Tibial nerve (tissue), 4 donors: Measurements from ENCODE around the gene TMEM82. TPM values are rescaled to one million over a fixed set of nuclear protein-coding genes. Genes with fewer than 3 reads are reported as not detected.
A peak's percentile ranks its signal among the peaks of the same experiment; 100 is the strongest.

ENCODE experiments used
- DNase-seq, 2 donors: peaks; one replicate each; pipeline ENCODE4 v3.0.0-alpha.2; 2019; ENCODE audit warnings: low spot score in 2 of 2
- H3K27ac ChIP-seq, 4 donors: fragments of 200-600 bp; sonication (generic) in 3 of 4; one replicate each; pipeline ENCODE4 v1.5.1; 2017 to 2019; ENCODE audit warnings: mild to moderate bottlenecking in 1 of 4
- H3K27me3 ChIP-seq, 2 donors: fragments of 200-600 bp; sonication (generic) in 1 of 2; one replicate each; pipeline versions ENCODE4 v1.5.1 to v1.6.0; 2017 to 2019
- H3K36me3 ChIP-seq, 3 donors: fragments of 200-600 bp; sonication (generic); one replicate each; pipeline ENCODE4 v1.5.1; 2018 to 2019
- H3K4me1 ChIP-seq, 4 donors: fragments of 200-600 bp; sonication (generic) in 3 of 4; one replicate each; pipeline ENCODE4 v1.5.1; 2017 to 2019
- H3K4me3 ChIP-seq, 4 donors: fragments of 200-600 bp; sonication (generic) in 3 of 4; one replicate each; pipeline ENCODE4 v1.5.1; 2017 to 2019; ENCODE audit warnings: mild to moderate bottlenecking in 1 of 4, moderate library complexity in 1 of 4
- H3K9me3 ChIP-seq, 4 donors: fragments of 200-600 bp; sonication (generic) in 3 of 4; one replicate each; pipeline ENCODE4 v1.5.1; 2017 to 2019
- EP300 ChIP-seq, 2 donors: sonication (generic); formaldehyde crosslinking; IDR thresholded peaks; one replicate each; pipeline ENCODE4 v1.6.1; 2017; ENCODE audit warnings: antibody characterized with exemption in 2 of 2, mild to moderate bottlenecking in 1 of 2
- POLR2A ChIP-seq, 2 donors: fragments of 450-650 bp; IDR thresholded peaks; one replicate each; pipeline ENCODE4 v1.6.1; 2017; ENCODE audit warnings: antibody characterized with exemption in 2 of 2, mild to moderate bottlenecking in 2 of 2, moderate library complexity in 2 of 2
- WGBS, 2 donors: methylation state at CpG; one replicate each; pipeline ENCODE4 v1.1.5; 2018; 5-methylcytosine and 5-hydroxymethylcytosine counted together
- total RNA-seq, 4 donors: library from RNA; depleted of rRNA; stranded (reverse); fragments of >200 nt; gene quantifications; one replicate each; pipeline ENCODE4 v1.1.0, GENCODE V29; 2016
- TF ChIP-seq, protein P1 (sequence below), 5 experiments: fragments of 200-600 bp in 3 of 5; fragments of 450-650 bp in 2 of 5; sonication (generic) in 3 of 5; IDR thresholded peaks; one replicate each; pipeline ENCODE4 v1.5.1; 2016 to 2019; ENCODE audit warnings: antibody characterized with exemption in 5 of 5, mild to moderate bottlenecking in 3 of 5, moderate library complexity in 2 of 5

TMEM82 gene
- total RNA-seq, 4 donors from 2014 or later, result not detected

DNA sequence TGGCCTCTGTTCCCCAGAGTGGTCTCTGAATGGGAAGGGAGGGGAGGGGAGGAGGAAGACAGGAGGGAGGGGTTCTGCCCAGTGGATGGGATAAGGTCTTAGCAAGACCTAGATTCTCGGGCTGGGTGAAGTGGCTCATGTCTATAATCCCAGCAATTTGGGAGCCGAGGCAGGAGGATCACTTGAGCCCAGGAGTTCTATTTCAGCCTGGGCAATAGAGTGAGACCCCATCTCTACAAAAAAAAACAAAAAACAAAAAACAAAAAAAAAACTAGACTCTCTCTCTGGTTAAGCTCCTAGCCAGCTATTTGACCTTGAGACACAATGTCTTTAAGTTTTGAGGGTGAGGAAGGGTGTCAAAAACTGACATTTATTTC, 53.8 kb downstream of the TMEM82 start:
- Histone ChIP-seq H3K4me3 (no peak overlapping the region), H3K9me3 (no peaks in the 10 kb centered on the region), H3K4me1 (peaks cover 0 to 65% (median 27%) of the 10 kb centered on the region in 4 donors), H3K27me3 (no peaks in the 10 kb centered on the region), H3K36me3 (no peaks in the 10 kb centered on the region), H3K27ac (peak overlapping the region in 3 of 4 donors; percentile 55 to 82 (median 80))
- no peak for DNase-seq
- no peak for TF ChIP-seq EP300 (IDR thresholded peaks at IDR 0.05)
- TF ChIP-seq, protein P1, sequence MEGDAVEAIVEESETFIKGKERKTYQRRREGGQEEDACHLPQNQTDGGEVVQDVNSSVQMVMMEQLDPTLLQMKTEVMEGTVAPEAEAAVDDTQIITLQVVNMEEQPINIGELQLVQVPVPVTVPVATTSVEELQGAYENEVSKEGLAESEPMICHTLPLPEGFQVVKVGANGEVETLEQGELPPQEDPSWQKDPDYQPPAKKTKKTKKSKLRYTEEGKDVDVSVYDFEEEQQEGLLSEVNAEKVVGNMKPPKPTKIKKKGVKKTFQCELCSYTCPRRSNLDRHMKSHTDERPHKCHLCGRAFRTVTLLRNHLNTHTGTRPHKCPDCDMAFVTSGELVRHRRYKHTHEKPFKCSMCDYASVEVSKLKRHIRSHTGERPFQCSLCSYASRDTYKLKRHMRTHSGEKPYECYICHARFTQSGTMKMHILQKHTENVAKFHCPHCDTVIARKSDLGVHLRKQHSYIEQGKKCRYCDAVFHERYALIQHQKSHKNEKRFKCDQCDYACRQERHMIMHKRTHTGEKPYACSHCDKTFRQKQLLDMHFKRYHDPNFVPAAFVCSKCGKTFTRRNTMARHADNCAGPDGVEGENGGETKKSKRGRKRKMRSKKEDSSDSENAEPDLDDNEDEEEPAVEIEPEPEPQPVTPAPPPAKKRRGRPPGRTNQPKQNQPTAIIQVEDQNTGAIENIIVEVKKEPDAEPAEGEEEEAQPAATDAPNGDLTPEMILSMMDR (IDR thresholded peaks at IDR 0.05), result no peak
- TF ChIP-seq POLR2A (IDR thresholded peaks at IDR 0.05), result no peak
- 89 to 96% methylated on average over 2 of the region's 2 CpGs for WGBS, 2 donors

Other genes starting within 250 kb of the TMEM82 start
- gene CASP9, start 218.3 kb upstream of the TMEM82 start, total RNA-seq, result 10 to 100 TPM; 39.6 to 82.8 (median 51.7) TPM
- gene DNAJC16, start 215.7 kb upstream of the TMEM82 start, total RNA-seq, result 10 to 100 TPM; 11.4 to 35.0 (median 26.3) TPM
- not detected for gene AGMAT, start 157.4 kb upstream of the TMEM82 start, total RNA-seq
- 10 to 100 TPM; 41.7 to 79.8 (median 61.8) TPM for gene DDI2, start 125.0 kb upstream of the TMEM82 start, total RNA-seq
- 10 to 100 TPM; 54.0 to 80.4 (median 57.1) TPM for gene PLEKHM2, start 58.2 kb upstream of the TMEM82 start, total RNA-seq
- 10 to 100 TPM in 1 of 4 donors, 1 to 10 TPM in 3; 2.8 to 23.7 (median 3.3) TPM for gene SLC25A34, start 6.2 kb upstream of the TMEM82 start, total RNA-seq
- 10 to 100 TPM; 33.3 to 46.5 (median 44.1) TPM for gene FBLIM1, start 16.3 kb downstream of the TMEM82 start, total RNA-seq
- gene UQCRHL, start 65.2 kb downstream of the TMEM82 start, total RNA-seq, result 1 to 10 TPM; 1.1 to 2.5 (median 1.4) TPM
- gene SPEN, start 105.2 kb downstream of the TMEM82 start, total RNA-seq, result 10 to 100 TPM; 67.9 to 87.0 (median 77.8) TPM
- gene ZBTB17, start 233.6 kb downstream of the TMEM82 start, total RNA-seq, result 10 to 100 TPM; 34.5 to 85.2 (median 52.4) TPM